Testis (tissue), 3 donors: ENCODE data around the gene SPAG17. TPM values are rescaled to one million over a fixed set of nuclear protein-coding genes. Genes with fewer than 3 reads are reported as not detected.

Experiments used
- DNase-seq: peaks from one replicate; pipeline ENCODE4 v3.0.0-alpha.2; 2019
- H3K27ac ChIP-seq, 2 donors: fragments of 200-600 bp; sonication (generic); one replicate each; pipeline ENCODE4 v1.5.1; 2019
- H3K27me3 ChIP-seq: fragments of 200-600 bp; sonication (generic); one replicate; pipeline ENCODE4 v1.5.1; 2019
- H3K36me3 ChIP-seq: fragments of 200-600 bp; sonication (generic); one replicate; pipeline ENCODE4 v1.5.1; 2017; ENCODE audit warnings: low read depth; ENCODE audit errors: missing control alignments
- H3K4me1 ChIP-seq: fragments of 200-600 bp; sonication (generic); one replicate; pipeline ENCODE4 v1.5.1; 2019
- H3K4me3 ChIP-seq, 2 donors: fragments of 200-600 bp; sonication (generic); one replicate each; pipeline ENCODE4 v1.5.1; 2017 to 2019
- H3K9me3 ChIP-seq: fragments of 200-600 bp; sonication (generic); one replicate; pipeline ENCODE4 v1.5.1; 2017
- CTCF ChIP-seq, 3 experiments: fragments of 450-650 bp in 2 of 3; fragments of 200-600 bp in 1 of 3; sonication (generic) in 1 of 3; IDR thresholded peaks; one replicate each; pipeline ENCODE4 v1.5.1; 2016 to 2019; ENCODE audit warnings: antibody characterized with exemption in 3 of 3, mild to moderate bottlenecking in 2 of 3, moderate library complexity in 1 of 3
- POLR2A ChIP-seq: fragments of 450-650 bp; IDR thresholded peaks from one replicate; pipeline ENCODE4 v1.6.1; 2017; ENCODE audit warnings: antibody characterized with exemption, mild to moderate bottlenecking, moderate library complexity
- WGBS, 2 donors: methylation state at CpG; one replicate each; pipeline ENCODE4 v1.1.5; 2018; 5-methylcytosine and 5-hydroxymethylcytosine counted together
- intact Hi-C: fragments of 100-400 bp; cut with DNase I; formaldehyde crosslinking; loops from one replicate; pipeline ENCODE4 v1.15.1; 2023; ENCODE audit warnings: low total_unique reads
- polyA plus RNA-seq: library from polyadenylated mRNA; stranded (reverse); fragments of 350-450 nt; fragmentation: Illumina TruSeq; extraction: RNeasy Lipid Tissue Mini Kit (QIAGEN cat#74804); gene quantifications from one replicate; pipeline ENCODE4 v1.2.3, GENCODE V29; 2014; ENCODE audit warnings: low read depth, low replicate concordance; ENCODE audit not compliant: insufficient read depth
- total RNA-seq, 2 donors: library from RNA; depleted of rRNA; stranded (reverse); fragments of >200 nt; gene quantifications; one replicate each; pipeline ENCODE4 v1.2.3, GENCODE V29; 2016

Gene SPAG17
- total and polyA plus RNA-seq, 3 donors from 2014 or later = 34.6 to 95.7 (median 38.7) TPM

GRCh38 chr1:117964290-117965038 is 220.6 kb downstream of the SPAG17 start:
- no peak for DNase-seq
- Histone ChIP-seq H3K4me3 (no peak overlapping the region), H3K4me1 (no peaks in the 10 kb centered on the region), H3K27me3 (no peaks in the 10 kb centered on the region), H3K36me3 (no peaks in the 10 kb centered on the region), H3K27ac (no peak overlapping the region), H3K9me3 (no peaks in the 10 kb centered on the region)
- TF ChIP-seq CTCF (IDR thresholded peaks at IDR 0.05) (no peak), POLR2A (no peak)
- intact Hi-C loops = no loop called here
- 86 to 90% methylated on average over 3 of the region's 3 CpGs for WGBS, 2 donors

- no peak overlapping the region for H3K27ac ChIP-seq
- no peaks in the 10 kb centered on the region for H3K9me3 ChIP-seq
- no peaks in the 10 kb centered on the region for H3K27me3 ChIP-seq
- no peak for DNase-seq
- intact Hi-C loops = no loop called here
- WGBS, 2 donors = 75 to 83% methylated on average over 3 of the region's 3 CpGs
- TF ChIP-seq POLR2A (no peak), CTCF (IDR thresholded peaks at IDR 0.05) (no peak)
- no peaks in the 10 kb centered on the region for H3K4me1 ChIP-seq
- no peak overlapping the region for H3K4me3 ChIP-seq
- no peaks in the 10 kb centered on the region for H3K36me3 ChIP-seq
Measured at GRCh38 chr1:117959364-117959763, 225.7 kb downstream of the SPAG17 start.

DNA sequence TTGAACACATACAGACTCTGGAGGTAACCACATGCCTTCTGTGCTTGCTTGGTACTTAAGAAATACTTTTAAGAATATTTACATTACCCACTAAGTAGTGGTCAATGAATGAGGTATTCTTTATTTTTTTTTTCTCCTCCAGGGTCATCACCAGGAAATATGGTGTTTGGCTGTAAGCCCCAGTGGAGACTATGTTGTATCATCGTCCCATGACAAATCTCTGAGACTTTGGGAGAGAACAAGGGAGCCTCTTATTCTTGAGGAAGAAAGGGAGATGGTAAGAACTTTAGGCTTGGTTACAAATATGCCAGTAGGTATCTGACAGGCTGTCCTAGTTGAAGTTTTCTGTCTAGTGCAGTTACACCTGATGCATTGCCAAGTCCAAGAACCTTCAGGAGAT is 232.6 kb downstream of the SPAG17 start:
- TF ChIP-seq CTCF (IDR thresholded peaks at IDR 0.05) (no peak), POLR2A (no peak)
- DNase-seq = no peak
- WGBS, 2 donors = 61 to 81% methylated on average over 1 of the region's 1 CpG
- no peaks in the 10 kb centered on the region for H3K9me3 ChIP-seq
- intact Hi-C loops = no loop called here
- no peaks in the 10 kb centered on the region for H3K4me1 ChIP-seq
- no peaks in the 10 kb centered on the region for H3K36me3 ChIP-seq
- no peak overlapping the region for H3K27ac ChIP-seq
- H3K4me3 ChIP-seq = no peak overlapping the region
- H3K27me3 ChIP-seq = no peaks in the 10 kb centered on the region

- TF ChIP-seq POLR2A (no peak), CTCF (IDR thresholded peaks at IDR 0.05) (no peak)
- 98 to 100% methylated on average over 2 of the region's 2 CpGs for WGBS, 2 donors
- Histone ChIP-seq H3K4me3 (no peak overlapping the region), H3K9me3 (no peaks in the 10 kb centered on the region), H3K36me3 (no peaks in the 10 kb centered on the region), H3K27ac (no peak overlapping the region), H3K27me3 (no peaks in the 10 kb centered on the region), H3K4me1 (no peaks in the 10 kb centered on the region)
- intact Hi-C loops = no loop called here
- DNase-seq = no peak
Measured at GRCh38 chr1:117942293-117942692, 242.7 kb downstream of the SPAG17 start.

DNA sequence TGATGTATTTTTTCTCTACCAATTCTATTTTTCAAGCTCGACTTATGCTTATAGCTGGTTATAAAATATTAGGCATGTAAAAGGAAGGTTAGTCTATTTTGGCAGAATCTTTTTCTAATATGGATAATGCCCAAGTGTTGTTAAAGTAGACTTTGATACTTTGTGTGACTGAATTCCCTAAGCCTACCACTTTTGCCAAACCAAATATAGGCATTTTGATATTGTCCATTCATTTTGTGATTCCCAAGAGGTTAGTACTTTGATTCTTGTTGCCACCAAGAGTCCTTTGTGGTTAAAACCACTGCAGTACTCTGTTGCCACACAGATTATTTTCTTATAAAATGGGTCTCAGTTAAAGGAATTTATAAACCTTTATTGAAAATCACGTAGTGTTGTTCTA is 251.3 kb downstream of the SPAG17 start:
- Histone ChIP-seq H3K36me3 (no peaks in the 10 kb centered on the region), H3K4me3 (no peak overlapping the region), H3K4me1 (peaks cover 8% of the 10 kb centered on the region), H3K9me3 (no peaks in the 10 kb centered on the region), H3K27ac (no peak overlapping the region), H3K27me3 (no peaks in the 10 kb centered on the region)
- WGBS, 2 donors = 84 to 86% methylated on average over 2 of the region's 2 CpGs
- no peak for TF ChIP-seq CTCF (IDR thresholded peaks at IDR 0.05)
- TF ChIP-seq POLR2A = no peak
- intact Hi-C loops = no loop called here
- DNase-seq = no peak
